Left hindlimb (tissue), 1 donor: ENCODE results near the gene PGAM5.

ENCODE experiments used
- DNase-seq: peaks from one replicate; pipeline ENCODE4 v3.0.0-alpha.2; 2018

PGAM5 gene

GRCh38 chr12:132710405-132711079 lies at the start of gene PGAM5:
PGAM5 (plus strand) TSS chr12:132710842; CDS start chr12:132710877, 35 bp downstream.
- peak; percentile 87 for DNase-seq

GRCh38 chr12:132660996-132661395 lies 49.6 kb upstream of the PGAM5 start:
- no peak for DNase-seq

- DNase-seq = no peak
Observed at GRCh38 chr12:132661972-132662371, 48.7 kb upstream of the PGAM5 start.

- no peak for DNase-seq
Observed at GRCh38 chr12:132662901-132663755, 47.5 kb upstream of the PGAM5 start.

GRCh38 chr12:132664206-132665148 lies 46.2 kb upstream of the PGAM5 start:
- DNase-seq = no peak

GRCh38 chr12:132665149-132665491 lies 45.5 kb upstream of the PGAM5 start:
- no peak for DNase-seq

GRCh38 chr12:132665794-132666193 lies 44.8 kb upstream of the PGAM5 start:
- DNase-seq = no peak

- DNase-seq = no peak
Observed at GRCh38 chr12:132668191-132669088, 42.2 kb upstream of the PGAM5 start.

GRCh38 chr12:132669166-132669879 lies 41.3 kb upstream of the PGAM5 start:
- no peak for DNase-seq

- no peak for DNase-seq
Observed at GRCh38 chr12:132672116-132672515, 38.5 kb upstream of the PGAM5 start.

- DNase-seq = no peak
Observed at GRCh38 chr12:132672678-132673077, 38.0 kb upstream of the PGAM5 start.

GRCh38 chr12:132673288-132674179 lies 37.1 kb upstream of the PGAM5 start:
- no peak for DNase-seq

GRCh38 chr12:132674561-132674960 lies 36.1 kb upstream of the PGAM5 start:
- DNase-seq = no peak

GRCh38 chr12:132675757-132676432 lies 34.7 kb upstream of the PGAM5 start:
- no peak for DNase-seq

GRCh38 chr12:132677492-132677891 lies 33.1 kb upstream of the PGAM5 start:
- DNase-seq = no peak

GRCh38 chr12:132685400-132685799 lies 25.2 kb upstream of the PGAM5 start:
- no peak for DNase-seq

GRCh38 chr12:132686825-132687210 lies 23.8 kb upstream of the PGAM5 start:
- DNase-seq = peak; percentile 67

- DNase-seq = peak; percentile 97
Observed at GRCh38 chr12:132687211-132688164, 23.2 kb upstream of the PGAM5 start, which contains the start of the genes POLE and PXMP2. POLE (minus strand) TSS chr12:132687342; CDS start chr12:132687315, 27 bp downstream. PXMP2 (plus strand) TSS chr12:132687587; CDS start chr12:132687671, 84 bp downstream.
